ENCODE measurements around the gene NET1.

Gene NET1

DNA sequence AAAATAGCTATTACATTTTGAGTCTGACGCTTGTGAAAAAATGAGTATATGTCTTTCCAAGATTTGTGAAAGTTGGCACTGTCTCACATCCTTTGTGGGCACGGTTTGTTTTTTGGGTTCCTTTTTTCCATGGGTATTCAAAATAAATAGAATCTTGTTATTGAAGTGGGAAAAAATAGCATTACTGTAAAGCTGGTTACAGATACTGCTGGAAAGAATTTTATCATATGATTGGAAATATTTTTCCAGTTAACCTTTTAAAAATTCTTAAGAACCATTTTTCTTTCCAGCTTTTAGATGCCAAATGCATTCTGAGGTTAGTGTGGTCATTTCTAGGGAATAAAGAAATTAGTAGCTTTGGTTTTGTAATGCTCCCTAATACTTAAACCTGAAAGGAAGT, 11.4 kb downstream of the NET1 start:
- 50% methylated on average over 2 of the region's 2 CpGs for WGBS
- peaks cover 20% of the 10 kb centered on the region for H3K36me3 ChIP-seq (ENCODE audit: insufficient read depth, low read length)
- H3K9me3 ChIP-seq (ENCODE audit: insufficient read depth, low read depth, low read length), result no peaks in the 10 kb centered on the region
- no peaks in the 10 kb centered on the region for H3K27me3 ChIP-seq (ENCODE audit: insufficient read depth, low read length)
- H3K4me3 ChIP-seq (ENCODE audit: low read length), result no peak overlapping the region
- no peak overlapping the region for H3K9ac ChIP-seq (ENCODE audit: low read depth, low read length)
- H3K4me1 ChIP-seq (ENCODE audit: insufficient read depth, low read length), result peaks cover 25% of the 10 kb centered on the region
- H3K27ac ChIP-seq (ENCODE audit: low read depth, low read length), result no peak overlapping the region

- 71% methylated on average over 3 of the region's 4 CpGs for WGBS
- no peak overlapping the region for H3K4me3 ChIP-seq (ENCODE audit: low read length)
- no peaks in the 10 kb centered on the region for H3K27me3 ChIP-seq (ENCODE audit: insufficient read depth, low read length)
- H3K9ac ChIP-seq (ENCODE audit: low read depth, low read length), result no peak overlapping the region
- no peaks in the 10 kb centered on the region for H3K9me3 ChIP-seq (ENCODE audit: insufficient read depth, low read depth, low read length)
- H3K4me1 ChIP-seq (ENCODE audit: insufficient read depth, low read length), result peaks cover 25% of the 10 kb centered on the region
- peaks cover 29% of the 10 kb centered on the region for H3K36me3 ChIP-seq (ENCODE audit: insufficient read depth, low read length)
- no peak overlapping the region for H3K27ac ChIP-seq (ENCODE audit: low read depth, low read length)
Measured at GRCh38 chr10:5424751-5425150, 12.4 kb downstream of the NET1 start.

- Histone ChIP-seq H3K27me3 (ENCODE audit: insufficient read depth, low read length) (no peaks in the 10 kb centered on the region), H3K9me3 (ENCODE audit: insufficient read depth, low read depth, low read length) (peaks cover 4% of the 10 kb centered on the region; the same call in 1 of the 2 replicates), H3K9ac (ENCODE audit: low read depth, low read length) (no peak overlapping the region), H3K27ac (ENCODE audit: low read depth, low read length) (no peak overlapping the region), H3K4me1 (ENCODE audit: insufficient read depth, low read length) (peaks cover 25% of the 10 kb centered on the region), H3K36me3 (ENCODE audit: insufficient read depth, low read length) (peaks cover 49% of the 10 kb centered on the region), H3K4me3 (ENCODE audit: low read length) (no peak overlapping the region)
- WGBS, result 92% methylated on average over 2 of the region's 2 CpGs
Measured at GRCh38 chr10:5428133-5428532, 15.8 kb downstream of the NET1 start.

DNA sequence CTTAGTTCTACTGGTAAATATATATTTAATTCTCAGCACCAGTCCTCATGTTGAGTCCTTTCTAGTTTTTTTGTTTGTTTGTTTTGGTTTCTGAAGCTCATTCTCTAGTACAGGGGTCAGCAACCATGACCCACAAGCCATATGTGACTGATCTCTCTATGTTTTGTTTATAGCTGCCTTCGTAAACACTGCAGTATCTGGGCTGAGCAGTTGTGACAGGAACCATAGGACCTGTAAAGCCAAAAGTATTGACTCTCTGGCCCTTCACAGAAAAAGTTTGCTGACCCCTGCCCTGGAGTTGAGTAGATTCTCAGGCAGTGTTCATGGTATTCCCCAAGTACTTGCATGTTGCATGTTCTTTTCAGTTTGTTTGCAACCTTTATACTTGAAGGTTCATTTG, 20.8 kb downstream of the NET1 start:
- Histone ChIP-seq H3K9me3 (ENCODE audit: insufficient read depth, low read depth, low read length) (peaks cover 4% of the 10 kb centered on the region; the same call in 1 of the 2 replicates), H3K27ac (ENCODE audit: low read depth, low read length) (no peak overlapping the region), H3K4me1 (ENCODE audit: insufficient read depth, low read length) (no peaks in the 10 kb centered on the region; the same call in 1 of the 2 replicates), H3K36me3 (ENCODE audit: insufficient read depth, low read length) (peaks cover 35% of the 10 kb centered on the region), H3K27me3 (ENCODE audit: insufficient read depth, low read length) (no peaks in the 10 kb centered on the region), H3K4me3 (ENCODE audit: low read length) (no peak overlapping the region), H3K9ac (ENCODE audit: low read depth, low read length) (no peak overlapping the region)
- WGBS, result 91% methylated on average over 1 of the region's 1 CpG

DNA sequence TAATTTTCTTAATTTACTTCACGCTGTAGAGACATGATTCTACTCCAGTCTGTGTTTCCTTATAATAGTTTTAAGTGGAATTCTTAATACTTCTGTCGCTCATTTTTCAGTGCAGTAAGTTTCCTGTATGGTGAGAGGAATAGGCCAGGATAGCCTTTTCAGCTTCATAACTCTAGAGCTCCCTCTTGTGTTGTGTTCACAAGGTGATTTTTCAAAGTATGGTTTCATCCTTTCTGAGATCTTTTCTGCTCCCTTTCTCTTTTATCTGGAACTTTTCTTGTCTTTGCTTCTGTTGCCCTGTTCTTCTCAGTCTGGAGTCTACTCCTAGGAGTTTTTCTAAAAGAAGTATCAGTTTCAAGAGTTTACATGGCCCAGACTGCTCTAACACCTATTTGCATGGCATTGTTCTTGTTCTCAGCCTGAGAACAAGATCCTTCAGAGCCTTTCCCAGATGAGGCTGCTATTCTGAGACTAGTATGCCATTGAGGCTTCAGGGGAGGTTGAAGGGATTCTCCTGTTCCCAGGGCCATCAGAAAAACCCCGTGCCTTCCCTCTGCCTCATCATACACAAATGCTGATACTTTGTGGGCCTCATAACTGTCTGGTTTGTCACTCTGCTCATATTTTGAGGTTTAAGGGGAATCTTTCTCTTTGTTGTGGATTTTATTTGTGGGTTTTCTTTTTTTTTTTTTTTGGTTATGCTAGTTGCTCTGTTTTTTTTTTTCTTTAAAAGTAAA, 21.8 kb downstream of the NET1 start:
- Histone ChIP-seq H3K9me3 (ENCODE audit: insufficient read depth, low read depth, low read length) (peaks cover 4% of the 10 kb centered on the region; the same call in 1 of the 2 replicates), H3K27ac (ENCODE audit: low read depth, low read length) (peak overlapping the region; percentile 5; the same call in 1 of the 2 replicates), H3K36me3 (ENCODE audit: insufficient read depth, low read length) (peaks cover 31% of the 10 kb centered on the region), H3K9ac (ENCODE audit: low read depth, low read length) (no peak overlapping the region), H3K27me3 (ENCODE audit: insufficient read depth, low read length) (no peaks in the 10 kb centered on the region), H3K4me3 (ENCODE audit: low read length) (no peak overlapping the region), H3K4me1 (ENCODE audit: insufficient read depth, low read length) (no peaks in the 10 kb centered on the region; the same call in 1 of the 2 replicates)
- whole genome bisulfite sequencing, result 72% methylated on average over 3 of the region's 3 CpGs

DNA sequence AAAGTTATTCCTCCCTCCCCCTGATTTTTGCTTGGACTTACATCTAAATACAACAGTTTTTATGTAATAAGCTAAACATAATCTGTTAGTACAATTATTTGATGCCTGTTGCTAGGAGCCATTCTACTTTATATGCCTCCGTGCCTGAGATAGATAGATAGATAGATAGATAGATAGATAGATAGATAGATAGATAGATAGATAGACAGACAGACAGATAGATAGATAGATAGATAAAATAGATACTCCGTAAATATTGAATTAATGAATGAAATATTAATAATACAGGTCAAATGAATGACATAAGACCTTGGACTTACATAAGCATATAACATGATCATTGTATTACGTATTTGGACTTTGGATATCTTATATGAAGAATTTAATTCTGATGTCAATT, 23.0 kb downstream of the NET1 start:
- H3K9ac ChIP-seq (ENCODE audit: low read depth, low read length), result no peak overlapping the region
- H3K4me3 ChIP-seq (ENCODE audit: low read length), result no peak overlapping the region
- 100% methylated on average over 2 of the region's 3 CpGs for WGBS
- no peak overlapping the region for H3K27ac ChIP-seq (ENCODE audit: low read depth, low read length)
- peaks cover 20% of the 10 kb centered on the region for H3K36me3 ChIP-seq (ENCODE audit: insufficient read depth, low read length)
- no peaks in the 10 kb centered on the region; the same call in 1 of the 2 replicates for H3K4me1 ChIP-seq (ENCODE audit: insufficient read depth, low read length)
- no peaks in the 10 kb centered on the region for H3K27me3 ChIP-seq (ENCODE audit: insufficient read depth, low read length)
- H3K9me3 ChIP-seq (ENCODE audit: insufficient read depth, low read depth, low read length), result peaks cover 4% of the 10 kb centered on the region; the same call in 1 of the 2 replicates

DNA sequence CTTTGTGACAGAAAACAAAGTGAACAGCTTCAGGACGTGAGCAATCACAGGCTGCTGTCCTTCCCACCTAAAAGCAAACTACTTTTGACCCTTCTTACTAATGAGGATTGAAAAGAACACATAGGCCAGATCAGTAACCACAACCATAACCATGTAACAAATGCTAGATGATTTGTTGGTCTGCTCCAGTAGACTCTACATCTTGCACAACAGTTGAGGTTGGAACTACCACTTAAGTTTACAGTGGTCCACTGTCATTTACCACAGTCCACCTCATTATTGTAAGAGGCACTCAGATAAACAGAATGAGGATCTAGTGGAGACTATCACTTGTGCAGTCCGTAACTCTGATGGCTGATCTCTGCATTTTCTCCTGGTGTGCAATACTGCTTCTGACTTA, 27.8 kb downstream of the NET1 start:
- no peak overlapping the region for H3K9ac ChIP-seq (ENCODE audit: low read depth, low read length)
- WGBS, result 85% methylated on average over 2 of the region's 2 CpGs
- no peaks in the 10 kb centered on the region for H3K4me1 ChIP-seq (ENCODE audit: insufficient read depth, low read length)
- no peak overlapping the region for H3K4me3 ChIP-seq (ENCODE audit: low read length)
- peaks cover 10% of the 10 kb centered on the region for H3K36me3 ChIP-seq (ENCODE audit: insufficient read depth, low read length)
- H3K27ac ChIP-seq (ENCODE audit: low read depth, low read length), result no peak overlapping the region
- no peaks in the 10 kb centered on the region for H3K27me3 ChIP-seq (ENCODE audit: insufficient read depth, low read length)
- H3K9me3 ChIP-seq (ENCODE audit: insufficient read depth, low read depth, low read length), result no peaks in the 10 kb centered on the region

- peaks cover 10% of the 10 kb centered on the region for H3K36me3 ChIP-seq (ENCODE audit: insufficient read depth, low read length)
- no peaks in the 10 kb centered on the region for H3K27me3 ChIP-seq (ENCODE audit: insufficient read depth, low read length)
- H3K4me3 ChIP-seq (ENCODE audit: low read length), result no peak overlapping the region
- no peaks in the 10 kb centered on the region for H3K9me3 ChIP-seq (ENCODE audit: insufficient read depth, low read depth, low read length)
- 91% methylated on average over 4 of the region's 4 CpGs for whole genome bisulfite sequencing
- peaks cover 4% of the 10 kb centered on the region for H3K4me1 ChIP-seq (ENCODE audit: insufficient read depth, low read length)
- H3K27ac ChIP-seq (ENCODE audit: low read depth, low read length), result no peak overlapping the region
- no peak overlapping the region for H3K9ac ChIP-seq (ENCODE audit: low read depth, low read length)
Measured at GRCh38 chr10:5441106-5441505, 28.7 kb downstream of the NET1 start.

GRCh38 chr10:5442065-5442989, 30.0 kb downstream of the NET1 start:
- Histone ChIP-seq H3K9ac (ENCODE audit: low read depth, low read length) (no peak overlapping the region), H3K27ac (ENCODE audit: low read depth, low read length) (no peak overlapping the region), H3K36me3 (ENCODE audit: insufficient read depth, low read length) (peaks cover 10% of the 10 kb centered on the region), H3K27me3 (ENCODE audit: insufficient read depth, low read length) (no peaks in the 10 kb centered on the region), H3K9me3 (ENCODE audit: insufficient read depth, low read depth, low read length) (no peaks in the 10 kb centered on the region), H3K4me3 (ENCODE audit: low read length) (no peak overlapping the region), H3K4me1 (ENCODE audit: insufficient read depth, low read length) (peaks cover 12% of the 10 kb centered on the region)
- 76% methylated on average over 8 of the region's 9 CpGs for WGBS

DNA sequence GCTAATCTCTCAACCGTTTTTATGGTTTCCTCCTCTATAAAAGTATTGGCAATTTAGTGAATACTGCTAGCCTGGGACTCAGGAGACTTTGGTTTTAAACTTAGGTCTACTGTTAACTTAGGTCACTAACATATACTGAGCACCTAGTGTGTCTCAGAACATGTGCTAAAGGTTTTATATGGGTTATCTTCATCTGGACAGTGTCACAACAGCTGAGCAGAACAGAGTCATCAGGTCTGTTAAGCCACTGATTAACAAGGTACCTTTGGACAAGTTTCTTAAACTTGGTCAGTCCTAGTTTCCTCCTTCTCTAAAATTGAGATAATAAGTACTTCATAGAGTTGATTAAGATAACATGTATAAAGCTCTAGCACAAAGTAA, 30.6 kb downstream of the NET1 start:
- WGBS, result 88% methylated on average over 1 of the region's 1 CpG
- no peak overlapping the region for H3K4me3 ChIP-seq (ENCODE audit: low read length)
- H3K27ac ChIP-seq (ENCODE audit: low read depth, low read length), result no peak overlapping the region
- H3K27me3 ChIP-seq (ENCODE audit: insufficient read depth, low read length), result no peaks in the 10 kb centered on the region
- H3K9me3 ChIP-seq (ENCODE audit: insufficient read depth, low read depth, low read length), result no peaks in the 10 kb centered on the region
- peaks cover 18% of the 10 kb centered on the region for H3K4me1 ChIP-seq (ENCODE audit: insufficient read depth, low read length)
- H3K36me3 ChIP-seq (ENCODE audit: insufficient read depth, low read length), result peaks cover 10% of the 10 kb centered on the region
- no peak overlapping the region for H3K9ac ChIP-seq (ENCODE audit: low read depth, low read length)

DNA sequence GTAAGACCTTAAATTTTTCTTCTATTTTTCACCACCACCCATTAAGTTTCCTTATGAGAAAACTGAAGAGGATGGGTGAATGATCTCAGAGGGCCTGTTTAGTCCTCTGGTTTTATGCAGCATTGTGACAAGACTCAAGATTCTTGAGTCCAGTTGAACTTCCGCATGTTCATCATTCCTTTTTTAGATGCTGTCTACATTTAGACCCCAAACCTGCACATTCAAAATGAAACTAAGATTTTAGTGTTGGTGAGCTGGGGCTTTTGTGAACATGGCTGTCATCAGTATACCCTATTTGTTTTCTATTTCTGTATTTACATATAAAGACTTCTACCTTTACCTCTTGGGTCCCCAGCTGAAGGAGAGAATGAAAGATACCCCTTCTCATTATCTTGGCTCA, 31.1 kb downstream of the NET1 start:
- Histone ChIP-seq H3K9me3 (ENCODE audit: insufficient read depth, low read depth, low read length) (no peaks in the 10 kb centered on the region), H3K27me3 (ENCODE audit: insufficient read depth, low read length) (no peaks in the 10 kb centered on the region), H3K27ac (ENCODE audit: low read depth, low read length) (no peak overlapping the region), H3K9ac (ENCODE audit: low read depth, low read length) (no peak overlapping the region), H3K4me1 (ENCODE audit: insufficient read depth, low read length) (peaks cover 23% of the 10 kb centered on the region), H3K4me3 (ENCODE audit: low read length) (no peak overlapping the region), H3K36me3 (ENCODE audit: insufficient read depth, low read length) (peaks cover 10% of the 10 kb centered on the region)
- 91% methylated on average over 1 of the region's 1 CpG for WGBS
